Measurements from ENCODE around the gene WBP2. TPM values are rescaled to one million over a fixed set of nuclear protein-coding genes. Genes with fewer than 3 reads are reported as not detected.

Gene WBP2
- total RNA-seq, 2 experiments from 2014 or later = 29.9 to 117 TPM

- Histone ChIP-seq H3K27ac (ENCODE audit: low read depth, low read length, poor library complexity, severe bottlenecking) (no peak overlapping the region), H2AFZ (ENCODE audit: low read length) (no peak overlapping the region), H3K9me2 (ENCODE audit: insufficient read depth, low read length) (no peaks in the 10 kb centered on the region), H4K20me1 (ENCODE audit: insufficient read depth, low read length) (no peaks in the 10 kb centered on the region), H3K4me3 (ENCODE audit: low read depth, low read length, poor library complexity, severe bottlenecking) (no peak overlapping the region), H3K79me2 (ENCODE audit: insufficient read depth, low read depth, low read length) (no peaks in the 10 kb centered on the region), H3K9me3 (ENCODE audit: low read length) (no peaks in the 10 kb centered on the region), H3K4me2 (ENCODE audit: low read length) (no peak overlapping the region), H3K4me1 (ENCODE audit: insufficient read depth, low read length, poor library complexity, severe bottlenecking) (peaks cover 24% of the 10 kb centered on the region), H3K36me3 (ENCODE audit: insufficient read depth, low read length) (peaks cover 31% of the 10 kb centered on the region)
- no peak for DNase-seq (ENCODE audit: low spot score)
- no TSS peak for BruUV-seq (replicated peaks)
- ChIA-PET POLR2A (interaction anchor here (0.6 to 0.7 kb wide), 2 partner anchors 13 to 15 kb away, joined by 3 read pairs; no protein-coding TSS in a partner anchor), CTCF (ENCODE audit: unreplicated experiment) (interaction anchor here (0.6 to 2.0 kb wide), 3 partner anchors 10 to 48 kb away, joined by 4 to 9 read pairs (median 8); partner anchors contain the start of gene WBP2)
- TF ChIP-seq CTCF (conservative IDR thresholded peaks at IDR 0.05; ENCODE audit: low read length) = no peak
- no peak for TF ChIP-seq EZH2phosphoT487 (IDR thresholded peaks at IDR 0.05; ENCODE audit: borderline replicate concordance, low read depth, low read length)
- intact Hi-C loops (cut with micrococcal nuclease; ENCODE audit: unreplicated experiment) = loop anchor here (5.0 kb wide), 1 partner anchor 92 kb away; no protein-coding TSS in a partner anchor
Measured at GRCh38 chr17:75844530-75845057, 10.5 kb downstream of the WBP2 start.

- H3K36me3 ChIP-seq (ENCODE audit: insufficient read depth, low read length) = peaks cover 23% of the 10 kb centered on the region; the same call in 1 of the 2 replicates
- intact Hi-C loops (cut with micrococcal nuclease; ENCODE audit: unreplicated experiment) = no loop called here
- DNase-seq (ENCODE audit: low spot score) = peak; percentile 57
- peak within 1 kb of the TSS; percentile 27 for H3K4me2 ChIP-seq (ENCODE audit: low read length)
- H2AFZ ChIP-seq (ENCODE audit: low read length) = peak within 1 kb of the TSS; percentile 60
- H3K4me1 ChIP-seq (ENCODE audit: insufficient read depth, low read length, poor library complexity, severe bottlenecking) = peaks cover 22% of the 10 kb centered on the region
- BruUV-seq (replicated peaks) = no TSS peak
- ChIA-PET CTCF (ENCODE audit: unreplicated experiment) (interaction anchor here (0.6 to 1.1 kb wide), 2 partner anchors 13 to 48 kb away, joined by 4 to 9 read pairs; no protein-coding TSS in a partner anchor), POLR2A (interaction anchor here (0.7 to 1.0 kb wide), 2 partner anchors 14 to 55 kb away, joined by 3 read pairs; no protein-coding TSS in a partner anchor)
- no peaks in the 10 kb centered on the region for H3K9me3 ChIP-seq (ENCODE audit: low read length)
- H3K79me2 ChIP-seq (ENCODE audit: insufficient read depth, low read depth, low read length) = no peaks in the 10 kb centered on the region
- TF ChIP-seq CTCF (conservative IDR thresholded peaks at IDR 0.05; ENCODE audit: low read length) = no peak
- no peak for TF ChIP-seq EZH2phosphoT487 (IDR thresholded peaks at IDR 0.05; ENCODE audit: borderline replicate concordance, low read depth, low read length)
- peak within 1 kb of the TSS; percentile 29 for H3K4me3 ChIP-seq (ENCODE audit: low read depth, low read length, poor library complexity, severe bottlenecking)
- no peak within 1 kb of the TSS for H3K27ac ChIP-seq (ENCODE audit: low read depth, low read length, poor library complexity, severe bottlenecking)
- H4K20me1 ChIP-seq (ENCODE audit: insufficient read depth, low read length) = no peaks in the 10 kb centered on the region
- H3K9me2 ChIP-seq (ENCODE audit: insufficient read depth, low read length) = no peaks in the 10 kb centered on the region
Measured at GRCh38 chr17:75843577-75844529, 11.3 kb downstream of the WBP2 start, which contains the start of gene UNC13D. UNC13D (minus strand) TSS chr17:75844404; CDS start chr17:75844337, 67 bp downstream.

All from OCI-LY7 (cell line).